ENCODE data around the gene CCDC57. TPM values are rescaled to one million over a fixed set of nuclear protein-coding genes. Genes with fewer than 3 reads are reported as not detected.

The CCDC57 gene
- total RNA-seq, 1 experiment from 2014 or later, result 36.6 TPM

GRCh38 chr17:82180776-82181528, 31.7 kb downstream of the CCDC57 start:
- H3K9me3 ChIP-seq (ENCODE audit: low read length), result no peaks in the 10 kb centered on the region
- DNase-seq, result no peak
- H3K4me1 ChIP-seq (ENCODE audit: insufficient read depth, low read length), result no peaks in the 10 kb centered on the region
- CTCF ChIA-PET, result no interaction called here
- no peaks in the 10 kb centered on the region for H4K20me1 ChIP-seq (ENCODE audit: low read length)
- POLR2A ChIA-PET (ENCODE audit: unreplicated experiment), result no interaction called here
- H3K27ac ChIP-seq (ENCODE audit: low read length), result no peak overlapping the region
- H3K36me3 ChIP-seq (ENCODE audit: low read depth, low read length), result no peaks in the 10 kb centered on the region; the same call in 1 of the 2 replicates
- no peaks in the 10 kb centered on the region for H3K79me2 ChIP-seq (ENCODE audit: low read length)
- H3K4me2 ChIP-seq (ENCODE audit: low read length), result no peak overlapping the region
- H3F3A ChIP-seq (ENCODE audit: low read length, unreplicated experiment), result no peaks in the 10 kb centered on the region
- no peaks in the 10 kb centered on the region for H3K9me2 ChIP-seq (replicated peaks; ENCODE audit: low read length)
- no peak for ATAC-seq
- BruUV-seq (replicated peaks), result no TSS peak
- H3K4me3 ChIP-seq (ENCODE audit: low read length), result no peak overlapping the region
- no peak overlapping the region for H3K9ac ChIP-seq (ENCODE audit: low read length)
- TF ChIP-seq CTCF (conservative IDR thresholded peaks at IDR 0.05; ENCODE audit: low read depth, low read length), result no peak
- TF ChIP-seq EZH2 (IDR thresholded peaks at IDR 0.05; ENCODE audit: low read length, unreplicated experiment), result no peak
- TF ChIP-seq EZH2phosphoT487 (IDR thresholded peaks at IDR 0.05; ENCODE audit: borderline replicate concordance, low read length), result no peak
- no peak overlapping the region for H2AFZ ChIP-seq (ENCODE audit: low read length)
- no peaks in the 10 kb centered on the region for H3K27me3 ChIP-seq (ENCODE audit: low read length)
- intact Hi-C loops (cut with micrococcal nuclease), result no loop called here

DNA sequence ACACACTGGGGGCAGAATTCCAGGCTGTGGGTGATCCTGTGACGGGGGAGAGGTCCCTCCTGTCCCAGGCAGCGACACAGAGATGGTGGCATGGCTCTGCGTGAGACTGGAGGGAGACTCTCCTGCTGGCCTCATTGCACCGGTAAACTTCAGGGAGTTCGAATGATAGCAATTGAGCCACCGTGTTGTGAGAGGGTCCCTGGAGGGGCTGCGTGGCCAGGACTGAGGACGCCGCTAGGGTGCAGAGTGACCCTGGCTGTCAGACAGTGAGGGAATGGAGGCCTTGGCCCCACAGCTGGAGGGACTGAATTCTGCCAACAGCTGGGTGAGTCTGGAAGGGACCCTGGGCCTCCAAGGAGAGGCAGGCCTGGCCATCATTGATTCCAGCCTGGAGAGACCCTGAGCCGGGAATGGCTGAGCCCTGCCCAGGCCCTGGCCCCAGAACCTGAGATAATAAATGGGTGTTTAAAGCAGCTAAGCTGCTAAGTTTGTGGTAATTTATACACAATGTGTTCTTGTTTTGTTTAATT, 32.6 kb downstream of the CCDC57 start:
- Histone ChIP-seq H3K9ac (ENCODE audit: low read length) (no peak overlapping the region), H3K36me3 (ENCODE audit: low read depth, low read length) (no peaks in the 10 kb centered on the region; the same call in 1 of the 2 replicates), H4K20me1 (ENCODE audit: low read length) (no peaks in the 10 kb centered on the region), H3K27ac (ENCODE audit: low read length) (no peak overlapping the region), H2AFZ (ENCODE audit: low read length) (no peak overlapping the region), H3K4me2 (ENCODE audit: low read length) (no peak overlapping the region), H3K9me2 (replicated peaks; ENCODE audit: low read length) (no peaks in the 10 kb centered on the region), H3F3A (ENCODE audit: low read length, unreplicated experiment) (no peaks in the 10 kb centered on the region), H3K4me3 (ENCODE audit: low read length) (no peak overlapping the region), H3K4me1 (ENCODE audit: insufficient read depth, low read length) (no peaks in the 10 kb centered on the region), H3K79me2 (ENCODE audit: low read length) (no peaks in the 10 kb centered on the region), H3K27me3 (ENCODE audit: low read length) (no peaks in the 10 kb centered on the region), H3K9me3 (ENCODE audit: low read length) (no peaks in the 10 kb centered on the region)
- ChIA-PET POLR2A (ENCODE audit: unreplicated experiment) (no interaction called here), CTCF (no interaction called here)
- TF ChIP-seq CTCF (conservative IDR thresholded peaks at IDR 0.05; ENCODE audit: low read depth, low read length) (no peak), EZH2phosphoT487 (IDR thresholded peaks at IDR 0.05; ENCODE audit: borderline replicate concordance, low read length) (no peak), EZH2 (IDR thresholded peaks at IDR 0.05; ENCODE audit: low read length, unreplicated experiment) (no peak)
- no peak for DNase-seq
- no TSS peak for BruUV-seq (replicated peaks)
- ATAC-seq, result no peak
- intact Hi-C loops (cut with micrococcal nuclease), result no loop called here

DNA sequence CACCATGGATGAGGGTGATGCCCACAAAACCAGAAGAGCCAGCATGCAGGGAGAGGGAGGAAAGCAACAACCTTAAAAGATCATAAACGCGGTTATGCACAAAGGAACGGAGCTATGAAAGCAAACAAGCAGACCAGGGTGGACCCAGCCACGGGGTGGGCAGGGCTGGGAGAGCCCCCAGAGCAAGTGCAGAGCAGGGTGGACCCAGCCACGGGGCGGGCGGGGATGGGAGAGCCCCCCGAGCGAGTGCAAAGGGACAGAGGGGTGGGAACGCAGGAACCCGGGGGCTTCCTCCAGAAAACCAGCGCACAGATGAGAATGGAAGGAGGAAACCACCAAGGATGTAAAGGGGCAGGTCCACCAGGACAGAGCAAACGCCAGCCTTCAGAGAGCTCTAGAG, 33.2 kb downstream of the CCDC57 start:
- Histone ChIP-seq H3K9me2 (replicated peaks; ENCODE audit: low read length) (no peaks in the 10 kb centered on the region), H2AFZ (ENCODE audit: low read length) (no peak overlapping the region), H3K9ac (ENCODE audit: low read length) (no peak overlapping the region), H4K20me1 (ENCODE audit: low read length) (no peaks in the 10 kb centered on the region), H3F3A (ENCODE audit: low read length, unreplicated experiment) (no peaks in the 10 kb centered on the region), H3K9me3 (ENCODE audit: low read length) (no peaks in the 10 kb centered on the region), H3K27me3 (ENCODE audit: low read length) (no peaks in the 10 kb centered on the region), H3K4me3 (ENCODE audit: low read length) (no peak overlapping the region), H3K27ac (ENCODE audit: low read length) (no peak overlapping the region), H3K4me1 (ENCODE audit: insufficient read depth, low read length) (no peaks in the 10 kb centered on the region), H3K79me2 (ENCODE audit: low read length) (no peaks in the 10 kb centered on the region), H3K4me2 (ENCODE audit: low read length) (no peak overlapping the region), H3K36me3 (ENCODE audit: low read depth, low read length) (no peaks in the 10 kb centered on the region; the same call in 1 of the 2 replicates)
- no peak for TF ChIP-seq CTCF (conservative IDR thresholded peaks at IDR 0.05; ENCODE audit: low read depth, low read length)
- no peak for TF ChIP-seq EZH2 (IDR thresholded peaks at IDR 0.05; ENCODE audit: low read length, unreplicated experiment)
- TF ChIP-seq EZH2phosphoT487 (IDR thresholded peaks at IDR 0.05; ENCODE audit: borderline replicate concordance, low read length), result no peak
- intact Hi-C loops (cut with micrococcal nuclease), result no loop called here
- DNase-seq (no peak), ATAC-seq (no peak)
- ChIA-PET CTCF (no interaction called here), POLR2A (ENCODE audit: unreplicated experiment) (no interaction called here)
- BruUV-seq (replicated peaks), result no TSS peak
